CD8-positive, alpha-beta memory T cell (primary cell): ENCODE measurements around the gene PKP1. TPM values are rescaled to one million over a fixed set of nuclear protein-coding genes. Genes with fewer than 3 reads are reported as not detected.

ENCODE experiments used
- CTCF ChIA-PET: fragments of 350-600 bp; sonication (Branson Sonifier 250); formaldehyde crosslinking; loops from one replicate; lab custom pipeline; 2021; ENCODE audit warnings: antibody characterized with exemption; lab: Charles Lee
- POLR2A ChIA-PET: fragments of 350-600 bp; sonication (Branson Sonifier 250); formaldehyde crosslinking; loops from one replicate; lab custom pipeline; 2021; ENCODE audit warnings: antibody characterized with exemption; lab: Charles Lee
- DNase-seq, 5 donors: peaks; one replicate each; pipeline versions ENCODE4 v3.0.0 to v3.0.0-alpha.2; 2020 to 2022; ENCODE audit warnings: mixed read lengths in 1 of 5
- H3K27ac ChIP-seq: one replicate; pipeline ENCODE4 v1.7.0; 2013; ENCODE audit warnings: low read depth, mild to moderate bottlenecking, low read length, moderate library complexity
- H3K27me3 ChIP-seq: 2 replicates; pipeline ENCODE4 v1.7.0; 2013; ENCODE audit warnings: low read length, mild to moderate bottlenecking; ENCODE audit not compliant: insufficient read depth, poor library complexity, severe bottlenecking
- H3K36me3 ChIP-seq: 2 replicates; pipeline ENCODE4 v1.7.0; 2013; ENCODE audit warnings: mild to moderate bottlenecking, low read length, moderate library complexity; ENCODE audit not compliant: insufficient read depth
- H3K4me1 ChIP-seq: 2 replicates; pipeline ENCODE4 v1.7.0; 2013; ENCODE audit warnings: mild to moderate bottlenecking, low read length, moderate library complexity; ENCODE audit not compliant: insufficient read depth
- H3K4me3 ChIP-seq: 2 replicates; pipeline ENCODE4 v1.7.0; 2013; ENCODE audit warnings: mild to moderate bottlenecking, low read length
- H3K9me3 ChIP-seq: 2 replicates; pipeline ENCODE4 v1.7.0; 2013; ENCODE audit warnings: mild to moderate bottlenecking, low read length
- H3K27ac Mint-ChIP-seq, 8 donors: one replicate each; pipeline ENCODE4 v1.8.0; 2020 to 2021; ENCODE audit warnings: mixed read lengths in 8 of 8, mild to moderate bottlenecking in 6 of 8, inconsistent platforms in 3 of 8, moderate library complexity in 3 of 8
- H3K27me3 Mint-ChIP-seq, 2 donors: one replicate each; pipeline ENCODE4 v1.8.0; 2020 to 2021; ENCODE audit warnings: mixed read lengths in 2 of 2, mild to moderate bottlenecking in 1 of 2, moderate library complexity in 1 of 2
- H3K36me3 Mint-ChIP-seq, 3 donors: one replicate each; pipeline ENCODE4 v1.8.0; 2020 to 2021; ENCODE audit warnings: mixed read lengths in 3 of 3, inconsistent platforms in 1 of 3, mild to moderate bottlenecking in 1 of 3
- H3K4me1 Mint-ChIP-seq, 3 donors: one replicate each; pipeline ENCODE4 v1.8.0; 2020 to 2021; ENCODE audit warnings: mixed read lengths in 3 of 3, inconsistent platforms in 1 of 3, mild to moderate bottlenecking in 1 of 3
- H3K4me3 Mint-ChIP-seq, 7 donors: one replicate each; pipeline ENCODE4 v1.8.0; 2020 to 2021; ENCODE audit warnings: mixed read lengths in 7 of 7, mild to moderate bottlenecking in 6 of 7, moderate library complexity in 4 of 7, inconsistent platforms in 2 of 7
- H3K9me3 Mint-ChIP-seq, 5 donors: one replicate each; pipeline ENCODE4 v1.8.0; 2020 to 2022; ENCODE audit warnings: mixed read lengths in 5 of 5, mild to moderate bottlenecking in 3 of 5, moderate library complexity in 2 of 5, inconsistent platforms in 1 of 5
- polyA plus RNA-seq: library from polyadenylated mRNA; unstranded; fragments of 300-500 nt; fragmentation: Illumina TruSeq; gene quantifications from one replicate; pipeline ENCODE4 v1.2.3, GENCODE V29; 2021
- total RNA-seq, 2 experiments: library from RNA; stranded (reverse); gene quantifications; one replicate each; pipeline ENCODE4 v1.2.3, GENCODE V29; 2021

Gene PKP1
- total and polyA plus RNA-seq, 3 experiments from 2014 or later: not detected

DNA sequence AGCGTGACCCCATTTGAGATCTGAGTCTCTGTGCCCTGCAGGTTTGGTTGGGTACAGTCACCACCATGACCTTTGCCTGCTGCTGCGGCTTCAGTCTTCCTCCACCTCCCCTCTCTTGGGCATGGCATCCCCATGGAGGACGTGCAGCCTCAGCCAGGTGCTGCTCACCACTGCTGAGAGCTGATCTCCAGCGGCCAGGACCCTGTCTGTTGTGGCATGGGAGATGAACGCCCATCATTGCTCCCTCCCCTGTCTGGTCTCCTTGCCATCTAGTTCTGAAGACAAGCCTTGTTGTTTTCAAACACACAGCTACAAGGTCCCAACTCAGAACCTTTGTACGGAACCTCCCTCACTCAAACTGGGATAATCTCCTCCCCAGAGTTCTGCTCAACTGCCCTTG is 19.2 kb upstream of the PKP1 start:
- no peak overlapping the region for H3K27ac Mint-ChIP-seq
- H3K36me3 Mint-ChIP-seq: no peaks in the 10 kb centered on the region
- no peak overlapping the region for H3K27ac ChIP-seq
- H3K4me1 ChIP-seq: no peaks in the 10 kb centered on the region
- H3K9me3 ChIP-seq: no peaks in the 10 kb centered on the region
- H3K4me3 ChIP-seq: no peak overlapping the region
- DNase-seq: no peak
- peaks cover 4% of the 10 kb centered on the region for H3K27me3 ChIP-seq
- POLR2A ChIA-PET: no interaction called here
- H3K9me3 Mint-ChIP-seq: no peaks in the 10 kb centered on the region
- CTCF ChIA-PET: interaction anchor here (1.5 kb wide), 1 partner anchor 9 kb away, joined by 6 read pairs; no protein-coding TSS in a partner anchor
- H3K4me1 Mint-ChIP-seq: peaks cover 3 to 5% (median 4%) of the 10 kb centered on the region in 3 donors
- H3K4me3 Mint-ChIP-seq: no peak overlapping the region
- no peaks in the 10 kb centered on the region for H3K36me3 ChIP-seq
- peaks cover 25 to 50% of the 10 kb centered on the region in 2 donors for H3K27me3 Mint-ChIP-seq

DNA sequence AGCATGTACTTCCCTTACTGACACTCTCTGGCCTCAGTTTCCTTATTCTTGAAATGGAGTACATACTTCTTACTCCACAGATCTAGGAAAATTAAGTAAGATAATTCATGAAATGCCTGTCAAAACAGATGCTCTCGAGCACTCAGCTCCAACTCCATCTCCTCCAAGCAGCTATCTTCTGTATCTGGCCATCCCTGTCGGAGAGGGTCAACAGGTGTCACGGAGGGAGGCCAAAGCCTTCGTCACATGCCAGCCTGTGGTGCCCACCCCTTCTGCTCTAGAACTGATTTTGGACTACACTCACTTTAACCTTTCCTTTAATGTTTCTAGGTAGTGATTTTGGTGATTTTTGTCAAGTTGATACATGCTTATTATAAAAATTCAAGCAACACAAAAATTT is 18.8 kb upstream of the PKP1 start:
- H3K36me3 Mint-ChIP-seq: no peaks in the 10 kb centered on the region
- Histone ChIP-seq H3K27me3 (peaks cover 4% of the 10 kb centered on the region), H3K9me3 (no peaks in the 10 kb centered on the region), H3K4me1 (no peaks in the 10 kb centered on the region), H3K36me3 (no peaks in the 10 kb centered on the region), H3K4me3 (no peak overlapping the region), H3K27ac (no peak overlapping the region)
- H3K27me3 Mint-ChIP-seq: peaks cover 30 to 55% of the 10 kb centered on the region in 2 donors
- DNase-seq: no peak
- H3K4me1 Mint-ChIP-seq: peaks cover 3 to 5% (median 4%) of the 10 kb centered on the region in 3 donors
- H3K27ac Mint-ChIP-seq: no peak overlapping the region
- CTCF ChIA-PET: interaction anchor here (1.5 kb wide), 1 partner anchor 10 kb away, joined by 6 read pairs; no protein-coding TSS in a partner anchor
- no peak overlapping the region for H3K4me3 Mint-ChIP-seq
- POLR2A ChIA-PET: no interaction called here
- no peaks in the 10 kb centered on the region for H3K9me3 Mint-ChIP-seq

DNA sequence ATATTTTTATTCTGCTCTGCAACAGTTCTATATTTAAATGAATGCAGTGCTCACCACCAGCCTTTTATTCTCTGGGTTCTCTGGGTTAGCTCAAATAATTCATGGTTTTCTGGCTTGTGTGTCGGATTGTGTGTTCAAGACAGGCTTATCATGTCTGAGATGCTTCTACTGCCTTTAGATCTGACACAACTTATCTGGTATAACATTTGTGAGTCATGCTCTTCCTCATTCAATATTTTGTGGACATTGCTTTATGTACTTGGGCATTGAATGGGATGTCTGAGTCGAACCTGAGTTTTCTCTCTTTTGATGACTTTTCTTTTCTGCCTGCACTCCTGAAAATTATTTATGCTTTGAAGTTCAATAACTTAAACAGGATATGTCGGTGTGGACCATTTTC is 17.6 kb upstream of the PKP1 start:
- Histone ChIP-seq H3K36me3 (no peaks in the 10 kb centered on the region), H3K27me3 (peaks cover 4% of the 10 kb centered on the region), H3K4me1 (no peaks in the 10 kb centered on the region), H3K27ac (no peak overlapping the region), H3K4me3 (no peak overlapping the region), H3K9me3 (no peaks in the 10 kb centered on the region)
- H3K27ac Mint-ChIP-seq: no peak overlapping the region
- no peak for DNase-seq
- peaks cover 29 to 55% of the 10 kb centered on the region in 2 donors for H3K27me3 Mint-ChIP-seq
- POLR2A ChIA-PET: no interaction called here
- no peak overlapping the region for H3K4me3 Mint-ChIP-seq
- no peaks in the 10 kb centered on the region for H3K9me3 Mint-ChIP-seq
- H3K36me3 Mint-ChIP-seq: no peaks in the 10 kb centered on the region
- CTCF ChIA-PET: no interaction called here
- no peaks in the 10 kb centered on the region for H3K4me1 Mint-ChIP-seq

DNA sequence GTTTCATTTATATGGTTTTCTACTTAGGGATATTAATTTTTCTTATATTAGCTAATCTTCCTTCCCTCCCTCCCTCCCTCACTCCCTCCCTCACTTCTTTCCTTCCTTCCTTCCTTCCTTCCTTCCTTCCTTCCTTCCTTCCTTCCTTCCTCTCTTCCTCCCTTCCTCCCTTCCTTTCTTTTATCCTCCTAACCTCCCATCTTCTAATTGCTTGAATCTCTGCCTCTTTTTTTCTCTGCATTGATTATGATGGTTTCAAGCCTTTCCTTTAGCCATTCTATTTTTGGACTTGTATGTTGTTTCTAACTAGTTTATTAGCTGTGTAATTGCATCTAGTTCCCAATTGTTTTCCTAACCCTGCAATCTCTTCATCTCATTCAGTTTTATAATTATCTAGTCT is 17.0 kb upstream of the PKP1 start:
- Histone ChIP-seq H3K27ac (no peak overlapping the region), H3K36me3 (no peaks in the 10 kb centered on the region), H3K9me3 (no peaks in the 10 kb centered on the region), H3K4me3 (no peak overlapping the region), H3K27me3 (peaks cover 4% of the 10 kb centered on the region), H3K4me1 (no peaks in the 10 kb centered on the region)
- Mint-ChIP-seq H3K9me3 (no peaks in the 10 kb centered on the region), H3K27me3 (peaks cover 29 to 50% of the 10 kb centered on the region in 2 donors), H3K4me1 (no peaks in the 10 kb centered on the region), H3K36me3 (no peaks in the 10 kb centered on the region), H3K27ac (no peak overlapping the region), H3K4me3 (no peak overlapping the region)
- CTCF ChIA-PET: no interaction called here
- POLR2A ChIA-PET: no interaction called here
- DNase-seq: no peak

DNA sequence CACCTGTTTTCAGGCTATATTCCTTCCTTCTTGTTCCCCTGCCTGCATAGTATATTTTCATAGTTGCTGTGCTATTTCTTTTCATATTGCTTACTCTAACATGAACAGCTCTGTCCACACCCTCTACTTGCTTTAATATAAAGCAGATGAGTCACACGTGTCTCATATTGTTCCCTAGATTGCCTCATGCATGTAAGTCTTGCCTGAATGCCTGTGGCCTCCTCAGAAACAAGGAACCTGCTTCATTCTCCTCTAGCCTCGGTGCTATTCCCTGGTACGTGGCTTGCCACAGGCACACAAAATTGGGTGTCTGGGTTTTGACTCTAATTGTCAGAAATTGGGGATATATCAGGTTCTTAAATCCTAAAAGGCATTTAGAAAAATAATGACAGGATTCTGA is 16.5 kb upstream of the PKP1 start:
- ChIA-PET CTCF (no interaction called here), POLR2A (no interaction called here)
- no peaks in the 10 kb centered on the region for H3K4me1 ChIP-seq
- no peak overlapping the region for H3K27ac ChIP-seq
- peaks cover 4% of the 10 kb centered on the region for H3K27me3 ChIP-seq
- no peaks in the 10 kb centered on the region for H3K9me3 ChIP-seq
- no peaks in the 10 kb centered on the region for H3K9me3 Mint-ChIP-seq
- no peaks in the 10 kb centered on the region for H3K4me1 Mint-ChIP-seq
- H3K27me3 Mint-ChIP-seq: peaks cover 26 to 48% of the 10 kb centered on the region in 2 donors
- no peak for DNase-seq
- no peak overlapping the region for H3K4me3 Mint-ChIP-seq
- H3K36me3 ChIP-seq: no peaks in the 10 kb centered on the region
- H3K27ac Mint-ChIP-seq: no peak overlapping the region
- H3K4me3 ChIP-seq: no peak overlapping the region
- H3K36me3 Mint-ChIP-seq: no peaks in the 10 kb centered on the region

DNA sequence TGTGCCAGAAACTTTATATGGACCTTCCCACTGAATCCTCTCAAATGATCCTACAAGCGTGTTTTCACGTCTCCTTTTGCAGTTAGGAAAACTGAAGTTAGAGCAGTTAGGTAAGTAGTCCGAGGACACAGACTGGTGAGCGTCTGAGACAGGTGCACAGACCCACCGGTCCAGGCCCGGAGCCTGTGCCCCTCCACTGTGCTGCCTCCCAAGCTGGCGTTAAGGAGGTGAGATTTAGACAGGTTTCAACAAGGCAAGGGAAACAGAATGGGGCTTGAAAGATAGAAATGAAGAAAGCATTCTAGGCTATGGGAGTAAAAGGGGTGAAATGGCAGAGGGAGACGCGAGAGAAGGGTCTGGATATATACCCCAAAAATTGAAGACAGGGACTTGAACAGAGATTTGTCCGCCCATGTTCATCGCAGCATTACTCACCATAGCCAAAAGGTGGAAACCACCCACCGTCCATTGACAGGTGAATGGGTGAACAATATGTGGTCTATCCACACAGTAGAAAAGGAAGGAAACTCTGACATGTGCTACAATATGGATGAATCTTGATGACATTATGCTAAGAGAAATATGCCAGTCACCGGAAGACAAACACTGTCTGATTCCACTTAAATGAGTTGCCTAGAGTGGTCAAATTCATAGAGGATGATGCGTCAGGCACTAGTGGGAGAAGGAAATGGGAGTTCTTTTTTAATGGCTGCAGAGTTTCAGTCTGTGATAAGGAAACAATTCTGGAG is 15.7 kb upstream of the PKP1 start:
- Histone ChIP-seq H3K36me3 (no peaks in the 10 kb centered on the region), H3K4me1 (no peaks in the 10 kb centered on the region), H3K4me3 (no peak overlapping the region), H3K9me3 (no peaks in the 10 kb centered on the region), H3K27ac (no peak overlapping the region), H3K27me3 (peaks cover 4% of the 10 kb centered on the region)
- Mint-ChIP-seq H3K36me3 (no peaks in the 10 kb centered on the region), H3K27ac (no peak overlapping the region), H3K27me3 (peaks cover 22 to 44% of the 10 kb centered on the region in 2 donors), H3K4me3 (no peak overlapping the region), H3K4me1 (no peaks in the 10 kb centered on the region), H3K9me3 (no peaks in the 10 kb centered on the region)
- ChIA-PET CTCF (no interaction called here), POLR2A (no interaction called here)
- no peak for DNase-seq

DNA sequence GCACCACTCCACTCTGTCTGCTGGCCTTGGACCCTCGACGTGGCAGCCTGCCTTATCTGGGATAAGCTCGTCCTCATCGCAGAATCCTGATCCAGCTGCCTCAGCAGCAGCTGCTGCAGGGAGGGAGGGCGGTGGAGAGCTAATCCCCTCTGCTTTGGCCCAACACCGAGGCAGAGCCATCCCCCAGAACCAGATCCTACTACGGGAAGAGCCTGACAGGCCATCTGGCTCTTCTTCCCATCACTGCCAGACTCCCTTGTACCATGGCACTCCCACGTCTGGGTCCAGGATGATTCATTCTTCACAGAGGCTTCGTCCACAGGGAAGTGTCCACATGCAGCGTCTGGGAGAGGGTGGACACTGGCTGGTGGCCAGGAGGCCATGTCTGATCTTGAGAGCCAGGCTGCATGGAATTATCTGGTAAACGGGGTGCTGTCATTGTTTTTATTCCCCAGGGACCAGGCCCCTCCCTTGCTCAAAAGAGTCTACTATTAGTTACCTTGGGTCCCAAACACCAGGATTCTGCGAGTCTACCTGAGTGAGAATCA is 14.6 kb upstream of the PKP1 start:
- DNase-seq: no peak
- H3K27me3 ChIP-seq: peaks cover 4% of the 10 kb centered on the region
- H3K27ac Mint-ChIP-seq: no peak overlapping the region
- no peaks in the 10 kb centered on the region for H3K4me1 ChIP-seq
- peaks cover 18 to 40% of the 10 kb centered on the region in 2 donors for H3K27me3 Mint-ChIP-seq
- no peaks in the 10 kb centered on the region for H3K9me3 Mint-ChIP-seq
- no peak overlapping the region for H3K4me3 ChIP-seq
- no peaks in the 10 kb centered on the region for H3K9me3 ChIP-seq
- ChIA-PET CTCF (no interaction called here), POLR2A (no interaction called here)
- H3K36me3 ChIP-seq: no peaks in the 10 kb centered on the region
- H3K27ac ChIP-seq: no peak overlapping the region
- H3K4me1 Mint-ChIP-seq: no peaks in the 10 kb centered on the region
- no peaks in the 10 kb centered on the region for H3K36me3 Mint-ChIP-seq
- no peak overlapping the region for H3K4me3 Mint-ChIP-seq

DNA sequence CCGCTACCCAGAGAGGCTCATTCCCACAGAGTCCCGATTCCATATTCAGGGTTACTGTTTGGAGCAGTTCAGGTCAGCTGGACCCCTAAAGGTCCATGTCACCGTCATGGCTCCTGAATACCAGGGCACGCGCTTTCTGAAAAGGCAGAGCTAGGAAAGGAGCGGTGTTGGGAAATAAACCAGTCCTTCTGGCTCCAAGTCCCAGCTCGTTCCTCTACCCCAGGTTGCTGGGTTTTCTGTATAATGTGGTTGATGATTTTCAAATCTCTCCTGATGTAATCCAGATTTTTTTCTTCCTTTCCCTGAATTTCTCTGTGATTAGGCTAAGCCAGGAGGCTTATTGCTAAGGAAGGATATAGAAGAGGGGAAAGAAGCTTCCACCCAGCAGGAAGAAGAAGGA is 14.0 kb upstream of the PKP1 start:
- Histone ChIP-seq H3K9me3 (no peaks in the 10 kb centered on the region), H3K4me3 (no peak overlapping the region), H3K4me1 (no peaks in the 10 kb centered on the region), H3K27ac (no peak overlapping the region), H3K36me3 (no peaks in the 10 kb centered on the region), H3K27me3 (peaks cover 4% of the 10 kb centered on the region)
- no peak for DNase-seq
- CTCF ChIA-PET: no interaction called here
- no peak overlapping the region for H3K27ac Mint-ChIP-seq
- no peaks in the 10 kb centered on the region for H3K4me1 Mint-ChIP-seq
- H3K4me3 Mint-ChIP-seq: no peak overlapping the region
- POLR2A ChIA-PET: no interaction called here
- no peaks in the 10 kb centered on the region for H3K9me3 Mint-ChIP-seq
- H3K36me3 Mint-ChIP-seq: no peaks in the 10 kb centered on the region
- peaks cover 16 to 38% of the 10 kb centered on the region in 2 donors for H3K27me3 Mint-ChIP-seq
